ENCODE measurements around the gene LCA5.
"Not testable (repeated sequence)": the region's sequence is repeated elsewhere in the genome, so short reads cannot be mapped to it uniquely, and the experiment has no call there.

- not testable (repeated sequence) for TF ChIP-seq CTCF, POLR2A (IDR thresholded peaks at IDR 0.05)
Observed at GRCh38 chr6:79529567-79529966, 7.7 kb downstream of the LCA5 start.

Data from heart left ventricle (tissue), 13 donors.